Measurements from ENCODE around the gene DNAJB11.

The DNAJB11 gene

DNA sequence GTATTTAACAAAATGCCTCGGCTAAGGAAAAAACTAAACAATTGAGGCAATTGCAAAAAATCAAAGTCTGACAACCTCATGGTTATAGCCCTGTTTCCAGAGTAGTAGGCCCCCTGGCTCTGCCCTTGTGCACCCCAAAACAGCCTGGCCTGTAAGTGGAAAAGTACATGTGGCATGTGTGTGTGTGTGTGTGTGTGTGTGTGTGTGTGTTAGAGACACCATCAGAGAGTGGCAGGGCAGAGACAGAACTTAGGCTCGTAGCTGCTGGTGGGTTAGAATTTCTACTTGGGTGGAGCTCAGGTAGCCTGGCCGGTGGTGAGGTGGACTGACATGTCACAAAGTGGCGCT, 28.2 kb downstream of the DNAJB11 start:
- no peak overlapping the region for H3K4me3 ChIP-seq (ENCODE audit: low read depth, low read length)
- in situ Hi-C loops (cut with HindIII; ENCODE audit: low sequenced_read_pairs), result no loop called here
- no peak for DNase-seq (ENCODE audit: low read depth, low spot score)
- TF ChIP-seq, protein P1, sequence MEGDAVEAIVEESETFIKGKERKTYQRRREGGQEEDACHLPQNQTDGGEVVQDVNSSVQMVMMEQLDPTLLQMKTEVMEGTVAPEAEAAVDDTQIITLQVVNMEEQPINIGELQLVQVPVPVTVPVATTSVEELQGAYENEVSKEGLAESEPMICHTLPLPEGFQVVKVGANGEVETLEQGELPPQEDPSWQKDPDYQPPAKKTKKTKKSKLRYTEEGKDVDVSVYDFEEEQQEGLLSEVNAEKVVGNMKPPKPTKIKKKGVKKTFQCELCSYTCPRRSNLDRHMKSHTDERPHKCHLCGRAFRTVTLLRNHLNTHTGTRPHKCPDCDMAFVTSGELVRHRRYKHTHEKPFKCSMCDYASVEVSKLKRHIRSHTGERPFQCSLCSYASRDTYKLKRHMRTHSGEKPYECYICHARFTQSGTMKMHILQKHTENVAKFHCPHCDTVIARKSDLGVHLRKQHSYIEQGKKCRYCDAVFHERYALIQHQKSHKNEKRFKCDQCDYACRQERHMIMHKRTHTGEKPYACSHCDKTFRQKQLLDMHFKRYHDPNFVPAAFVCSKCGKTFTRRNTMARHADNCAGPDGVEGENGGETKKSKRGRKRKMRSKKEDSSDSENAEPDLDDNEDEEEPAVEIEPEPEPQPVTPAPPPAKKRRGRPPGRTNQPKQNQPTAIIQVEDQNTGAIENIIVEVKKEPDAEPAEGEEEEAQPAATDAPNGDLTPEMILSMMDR (IDR thresholded peaks at IDR 0.05; ENCODE audit: low read depth, low read length), result no peak

DNA sequence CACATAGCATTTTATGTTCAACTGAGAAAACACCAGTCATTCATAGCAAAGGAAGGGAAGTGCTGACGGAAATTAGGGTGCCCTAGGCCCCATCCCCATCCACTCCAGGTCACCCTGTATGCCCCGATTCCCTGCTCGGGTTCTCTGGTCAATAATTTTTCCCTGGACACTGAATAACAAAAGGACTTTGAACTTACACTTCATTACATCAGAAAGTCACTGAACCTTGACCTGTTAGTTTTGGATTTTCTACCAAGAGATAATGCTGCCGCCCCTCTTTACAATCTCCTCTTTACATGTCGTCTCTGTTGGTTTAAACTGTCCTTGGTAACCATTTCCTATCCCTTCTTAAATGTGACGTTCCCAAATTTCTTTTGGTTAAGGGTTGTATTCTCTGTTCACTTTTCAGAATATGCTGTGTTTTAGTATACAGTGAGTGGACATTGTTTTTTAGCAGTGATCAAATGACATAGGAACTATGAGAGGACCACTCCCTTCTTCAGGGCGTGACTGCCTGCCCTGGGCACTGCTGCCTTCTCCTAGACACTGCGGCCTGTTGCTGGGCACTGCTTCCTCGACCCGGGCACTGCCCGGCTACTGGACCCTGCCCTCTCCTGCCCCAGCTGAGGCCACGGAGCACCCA, 28.7 kb downstream of the DNAJB11 start:
- no peak for DNase-seq (ENCODE audit: low read depth, low spot score)
- in situ Hi-C loops (cut with HindIII; ENCODE audit: low sequenced_read_pairs), result no loop called here
- no peak overlapping the region for H3K4me3 ChIP-seq (ENCODE audit: low read depth, low read length)
- TF ChIP-seq, protein P1 (IDR thresholded peaks at IDR 0.05; ENCODE audit: low read depth, low read length), result no peak

GRCh38 chr3:186599785-186600166, 29.3 kb downstream of the DNAJB11 start:
- TF ChIP-seq, protein P1 (IDR thresholded peaks at IDR 0.05; ENCODE audit: low read depth, low read length), result no peak
- no peak for DNase-seq (ENCODE audit: low read depth, low spot score)
- no peak overlapping the region for H3K4me3 ChIP-seq (ENCODE audit: low read depth, low read length)
- in situ Hi-C loops (cut with HindIII; ENCODE audit: low sequenced_read_pairs), result no loop called here

- DNase-seq (ENCODE audit: low read depth, low spot score), result no peak
- H3K4me3 ChIP-seq (ENCODE audit: low read depth, low read length), result no peak overlapping the region
- TF ChIP-seq, protein P1 (IDR thresholded peaks at IDR 0.05; ENCODE audit: low read depth, low read length), result no peak
- in situ Hi-C loops (cut with HindIII; ENCODE audit: low sequenced_read_pairs), result no loop called here
Measured at GRCh38 chr3:186600896-186601295, 30.4 kb downstream of the DNAJB11 start.

- TF ChIP-seq, protein P1 (IDR thresholded peaks at IDR 0.05; ENCODE audit: low read depth, low read length), result no peak
- no peak overlapping the region for H3K4me3 ChIP-seq (ENCODE audit: low read depth, low read length)
- no peak for DNase-seq (ENCODE audit: low read depth, low spot score)
- in situ Hi-C loops (cut with HindIII; ENCODE audit: low sequenced_read_pairs), result no loop called here
Measured at GRCh38 chr3:186603159-186603558, 32.6 kb downstream of the DNAJB11 start.

GRCh38 chr3:186605078-186605477, 34.6 kb downstream of the DNAJB11 start:
- DNase-seq (ENCODE audit: low read depth, low spot score), result no peak
- H3K4me3 ChIP-seq (ENCODE audit: low read depth, low read length), result no peak overlapping the region
- in situ Hi-C loops (cut with HindIII; ENCODE audit: low sequenced_read_pairs), result no loop called here
- TF ChIP-seq, protein P1 (IDR thresholded peaks at IDR 0.05; ENCODE audit: low read depth, low read length), result no peak

Data from astrocyte of the spinal cord (primary cell).